Neutrophil (primary cell): ENCODE data around the gene CST6.

Experiments used
- H3K27ac ChIP-seq: fragments of 200-600 bp; sonication (generic); 2 replicates; pipeline ENCODE4 v1.5.1; 2016; ENCODE audit warnings: mild to moderate bottlenecking, moderate library complexity
- H3K27me3 ChIP-seq: fragments of 200-600 bp; sonication (generic); 2 replicates; pipeline ENCODE4 v1.6.0; 2016; ENCODE audit warnings: mild to moderate bottlenecking
- H3K36me3 ChIP-seq: fragments of 200-600 bp; sonication (generic); 2 replicates; pipeline ENCODE4 v1.5.1; 2017
- H3K4me1 ChIP-seq, 2 experiments: fragments of 200-600 bp in 1 of 2; sonication (generic) in 1 of 2; 1 replicate in 1 of 2; 2 replicates in 1 of 2; pipeline versions ENCODE4 v1.5.1 to v1.6.1; 2013 to 2016; ENCODE audit warnings: low read depth in 1 of 2, low read length in 1 of 2, mild to moderate bottlenecking in 1 of 2, moderate library complexity in 1 of 2; ENCODE audit not compliant: control insufficient read depth in 1 of 2, insufficient read depth in 1 of 2
- H3K4me3 ChIP-seq, 2 experiments: fragments of 200-600 bp in 1 of 2; sonication (generic) in 1 of 2; 1 replicate in 1 of 2; 2 replicates in 1 of 2; pipeline ENCODE4 v1.5.1; 2013 to 2016; ENCODE audit warnings: low read depth in 1 of 2, low read length in 1 of 2, mild to moderate bottlenecking in 1 of 2, moderate library complexity in 1 of 2
- H3K9me3 ChIP-seq: fragments of 200-600 bp; sonication (generic); 2 replicates; pipeline ENCODE4 v1.5.1; 2016
- TF ChIP-seq, protein P1 (sequence below): fragments of 200-600 bp; sonication (generic); IDR thresholded peaks from 2 replicates; pipeline ENCODE4 v1.5.1; 2016; ENCODE audit warnings: antibody characterized with exemption

The CST6 gene

DNA sequence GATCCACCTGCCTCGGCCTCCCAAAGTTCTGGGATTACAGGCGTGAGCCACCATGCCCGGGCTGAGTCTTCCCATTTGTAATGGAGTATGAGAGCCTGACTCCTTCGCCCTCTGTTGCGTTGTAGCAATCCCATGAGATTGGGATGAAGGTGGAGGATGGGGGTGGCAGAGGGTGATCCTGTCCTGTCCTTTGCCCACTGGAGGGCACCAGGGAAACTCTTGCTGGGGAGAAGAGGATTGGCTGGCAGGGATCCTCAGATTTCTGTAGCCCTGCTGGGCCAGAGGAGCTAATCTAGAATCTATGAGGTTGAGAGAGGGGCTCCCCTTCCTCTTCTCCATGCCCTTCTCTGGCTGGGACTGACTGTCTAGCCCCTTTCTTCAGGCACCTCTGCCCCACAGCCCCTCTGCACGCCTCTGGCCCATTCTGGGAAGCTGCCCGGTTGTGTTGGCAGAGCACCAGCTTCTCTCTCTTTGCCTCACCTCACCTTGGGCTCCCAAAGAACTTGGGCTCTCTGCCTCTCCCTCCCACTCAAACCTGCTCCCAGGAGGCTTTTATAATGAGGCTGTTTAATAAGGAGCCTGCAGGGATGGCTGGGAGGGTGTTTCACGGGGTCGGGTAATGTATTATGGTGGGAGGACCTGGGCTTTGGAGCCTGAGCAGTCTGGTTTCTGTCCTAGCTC, 24.0 kb downstream of the CST6 start:
- Histone ChIP-seq H3K9me3 (no peaks in the 10 kb centered on the region), H3K4me1 (no peaks in the 10 kb centered on the region), H3K36me3 (no peaks in the 10 kb centered on the region), H3K4me3 (no peak overlapping the region), H3K27me3 (peaks cover 11% of the 10 kb centered on the region), H3K27ac (no peak overlapping the region)
- TF ChIP-seq, protein P1, sequence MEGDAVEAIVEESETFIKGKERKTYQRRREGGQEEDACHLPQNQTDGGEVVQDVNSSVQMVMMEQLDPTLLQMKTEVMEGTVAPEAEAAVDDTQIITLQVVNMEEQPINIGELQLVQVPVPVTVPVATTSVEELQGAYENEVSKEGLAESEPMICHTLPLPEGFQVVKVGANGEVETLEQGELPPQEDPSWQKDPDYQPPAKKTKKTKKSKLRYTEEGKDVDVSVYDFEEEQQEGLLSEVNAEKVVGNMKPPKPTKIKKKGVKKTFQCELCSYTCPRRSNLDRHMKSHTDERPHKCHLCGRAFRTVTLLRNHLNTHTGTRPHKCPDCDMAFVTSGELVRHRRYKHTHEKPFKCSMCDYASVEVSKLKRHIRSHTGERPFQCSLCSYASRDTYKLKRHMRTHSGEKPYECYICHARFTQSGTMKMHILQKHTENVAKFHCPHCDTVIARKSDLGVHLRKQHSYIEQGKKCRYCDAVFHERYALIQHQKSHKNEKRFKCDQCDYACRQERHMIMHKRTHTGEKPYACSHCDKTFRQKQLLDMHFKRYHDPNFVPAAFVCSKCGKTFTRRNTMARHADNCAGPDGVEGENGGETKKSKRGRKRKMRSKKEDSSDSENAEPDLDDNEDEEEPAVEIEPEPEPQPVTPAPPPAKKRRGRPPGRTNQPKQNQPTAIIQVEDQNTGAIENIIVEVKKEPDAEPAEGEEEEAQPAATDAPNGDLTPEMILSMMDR = no peak

DNA sequence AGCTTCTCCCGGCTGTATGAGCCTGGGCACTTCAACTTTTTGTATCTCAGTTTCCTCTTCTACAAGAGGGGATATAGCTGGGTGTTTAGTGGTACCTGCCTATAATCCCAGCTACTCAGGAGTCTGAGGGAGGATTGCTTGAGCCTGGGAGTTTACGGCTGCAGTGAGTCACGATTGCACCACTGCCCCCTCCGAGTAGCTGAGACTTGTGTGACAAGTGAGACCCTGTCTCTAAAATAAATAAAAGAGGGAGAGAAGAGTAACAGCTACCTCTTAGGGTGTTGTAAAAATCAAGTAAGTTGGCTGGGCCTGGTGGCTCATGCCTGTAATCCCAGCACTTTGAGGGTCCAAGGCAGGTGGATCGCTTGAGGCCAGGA, 24.5 kb downstream of the CST6 start:
- Histone ChIP-seq H3K4me1 (no peaks in the 10 kb centered on the region), H3K27ac (no peak overlapping the region), H3K36me3 (no peaks in the 10 kb centered on the region), H3K4me3 (no peak overlapping the region), H3K27me3 (peaks cover 11% of the 10 kb centered on the region), H3K9me3 (no peaks in the 10 kb centered on the region)
- TF ChIP-seq, protein P1 = no peak

DNA sequence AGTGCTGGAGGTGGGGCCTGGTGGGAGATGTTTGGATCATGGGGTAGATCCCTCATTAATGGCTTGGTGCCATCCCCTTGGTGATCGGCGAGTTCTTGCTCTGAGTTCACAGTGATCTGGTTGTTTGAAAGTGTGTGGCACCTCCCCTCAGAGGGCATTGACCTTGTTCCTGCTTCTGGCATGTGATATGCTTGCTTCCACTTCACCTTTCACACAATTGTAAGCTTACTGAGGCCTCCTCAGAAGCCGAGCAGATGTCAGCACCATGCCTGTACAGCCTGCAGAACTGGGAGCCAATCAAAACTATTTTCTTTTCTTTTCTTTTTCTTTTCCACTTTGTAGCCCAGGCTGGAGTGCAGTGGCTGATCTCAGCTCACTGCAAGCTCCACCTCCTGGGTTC, 25.5 kb downstream of the CST6 start:
- TF ChIP-seq, protein P1 = no peak
- no peak overlapping the region for H3K4me3 ChIP-seq
- no peaks in the 10 kb centered on the region for H3K36me3 ChIP-seq
- no peaks in the 10 kb centered on the region for H3K4me1 ChIP-seq
- no peaks in the 10 kb centered on the region for H3K9me3 ChIP-seq
- peaks cover 11% of the 10 kb centered on the region for H3K27me3 ChIP-seq
- H3K27ac ChIP-seq = no peak overlapping the region

DNA sequence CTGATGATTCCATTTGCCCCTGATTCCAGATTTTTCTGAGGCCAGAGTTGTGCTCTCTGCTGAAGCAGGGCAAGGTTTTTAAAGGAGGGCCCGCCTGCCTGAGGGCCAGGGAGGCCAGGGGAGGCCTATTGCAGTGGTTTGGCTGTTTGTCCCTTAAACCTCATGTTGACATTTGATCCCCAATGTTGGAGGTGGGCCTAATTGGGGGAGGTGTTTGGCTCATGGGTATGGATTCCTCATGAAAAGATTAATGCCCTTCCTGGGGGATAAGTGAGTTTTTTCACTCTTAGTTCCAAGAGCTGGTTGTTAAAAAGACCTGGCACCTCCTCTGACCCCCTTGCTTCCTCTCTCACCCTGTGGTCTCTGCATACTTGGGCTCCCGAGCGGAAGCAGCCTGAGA, 28.0 kb downstream of the CST6 start:
- Histone ChIP-seq H3K9me3 (no peaks in the 10 kb centered on the region), H3K27ac (no peak overlapping the region), H3K4me3 (no peak overlapping the region), H3K27me3 (peaks cover 7% of the 10 kb centered on the region), H3K4me1 (no peaks in the 10 kb centered on the region), H3K36me3 (no peaks in the 10 kb centered on the region)
- TF ChIP-seq, protein P1 = no peak

DNA sequence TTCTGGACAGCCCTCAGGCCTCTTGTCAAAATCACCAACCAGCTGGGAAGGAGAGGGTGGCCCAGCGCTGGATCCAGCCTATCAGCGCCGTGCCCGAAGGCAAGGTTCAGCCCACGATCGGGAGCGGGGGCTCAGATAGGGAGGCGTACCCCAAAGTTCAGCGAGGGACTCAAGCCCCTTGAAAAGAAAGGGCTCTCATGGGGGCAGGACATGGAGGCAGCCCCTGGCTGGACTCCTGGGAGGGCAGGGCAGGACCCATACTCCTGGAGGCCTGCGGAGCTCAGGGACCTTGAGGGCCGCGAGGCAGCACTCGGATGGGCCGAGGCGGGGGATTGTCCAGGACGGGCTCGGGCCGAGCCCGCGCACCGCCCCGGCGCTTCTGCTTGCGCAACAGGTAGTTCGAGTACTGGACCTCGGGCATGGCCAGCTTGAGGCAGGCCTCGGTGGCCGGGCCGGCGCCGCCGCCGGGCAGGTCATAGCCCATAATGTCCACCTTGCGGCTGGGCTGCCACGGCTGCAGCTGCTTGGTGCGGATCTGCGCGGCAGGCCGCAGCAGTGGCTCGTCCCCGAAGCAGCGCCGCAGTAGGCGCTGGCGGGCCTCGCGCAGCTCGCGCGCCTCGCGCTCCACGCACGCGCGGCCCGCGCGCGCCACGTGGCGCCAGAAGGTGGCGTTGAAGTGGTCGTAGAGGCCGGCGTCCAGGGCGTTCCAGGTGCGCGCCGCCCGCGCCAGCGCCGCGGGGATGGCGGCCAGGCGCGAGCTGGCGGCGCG, 30.6 kb downstream of the CST6 start:
- TF ChIP-seq, protein P1 = no peak
- Histone ChIP-seq H3K27me3 (peaks cover 16% of the 10 kb centered on the region), H3K36me3 (no peaks in the 10 kb centered on the region), H3K9me3 (no peaks in the 10 kb centered on the region), H3K27ac (no peak overlapping the region), H3K4me1 (peaks cover 0 to 7% of the 10 kb centered on the region in 2 experiments), H3K4me3 (no peak overlapping the region)
